Psoas muscle (tissue), 8 donors: ENCODE measurements around the gene PSMA7. TPM values are rescaled to one million over a fixed set of nuclear protein-coding genes. Genes with fewer than 3 reads are reported as not detected.

Experiments
- ATAC-seq, 4 donors: fragments of 200-7000 bp; cut with Tn5 transposase; one replicate each; pipeline ENCODE4 v1.9.1; 2020; ENCODE audit warnings: moderate library complexity in 3 of 4, mild to moderate bottlenecking in 2 of 4
- DNase-seq, 2 donors: peaks; one replicate each; pipeline ENCODE4 v3.0.0-alpha.2; 2020
- H3K27ac ChIP-seq: fragments of 200-600 bp; one replicate; pipeline ENCODE4 v1.8.0; 2022
- H3K27me3 ChIP-seq, 3 donors: fragments of 200-600 bp in 1 of 3; one replicate each; pipeline versions ENCODE4 v1.6.1 to v1.8.0; 2013 to 2022; ENCODE audit warnings: low read length in 2 of 3, mild to moderate bottlenecking in 2 of 3, moderate library complexity in 1 of 3; ENCODE audit not compliant: insufficient read depth in 3 of 3
- H3K36me3 ChIP-seq, 2 donors: fragments of 200-600 bp in 1 of 2; one replicate each; pipeline versions ENCODE4 v1.6.1 to v1.8.0; 2013 to 2022; ENCODE audit warnings: low read depth in 1 of 2, mild to moderate bottlenecking in 1 of 2, moderate library complexity in 1 of 2; ENCODE audit not compliant: insufficient read depth in 1 of 2
- H3K4me1 ChIP-seq: fragments of 200-600 bp; one replicate; pipeline ENCODE4 v1.8.0; 2022
- H3K4me3 ChIP-seq: fragments of 200-600 bp; one replicate; pipeline ENCODE4 v1.8.0; 2022; ENCODE audit warnings: mild to moderate bottlenecking
- H3K9me3 ChIP-seq: fragments of 200-600 bp; one replicate; pipeline ENCODE4 v1.8.0; 2022
- CTCF ChIP-seq: fragments of 200-600 bp; IDR thresholded peaks from one replicate; pipeline ENCODE4 v1.8.0; 2022; ENCODE audit warnings: antibody characterized with exemption
- WGBS, 3 donors: extraction: QIAGEN DNeasy Blood & Tissue Kit; methylation state at CpG; one replicate each; pipeline versions ENCODE4 v1.1.6 to v1.1.7; 2013; 5-methylcytosine and 5-hydroxymethylcytosine counted together
- intact Hi-C, 2 donors: fragments of 100-400 bp; cut with DNase I; formaldehyde crosslinking; loops; one replicate each; pipeline versions ENCODE4 v1.11.0 to v1.14.2; 2022
- polyA plus RNA-seq, 3 donors: library from polyadenylated mRNA; stranded (reverse); fragments of 200-250 nt; gene quantifications; one replicate each; pipeline ENCODE4 v1.2.3, GENCODE V29; 2013
- total RNA-seq, 4 donors: library from RNA; stranded (reverse); fragmentation: NEBNext Ultra II Directional in 2 of 4; extraction: Animal tissue kit (Norgen Biotek cat#: 25700) in 2 of 4; gene quantifications; one replicate each; pipeline versions ENCODE4 v1.2.1 to v1.2.4, GENCODE V29; 2021 to 2023
- donor health status: healthy with polysubstance abuse.
- donor health status: DM: no; HTN: no; CAD: no; lungs with moderate emphysema.
- donor health status: Bipolar disorder and iron deficiency.
- donor health status: healthy.
- donor health status: DM: yes; HTN: yes; CAD: no.
- donor health status: DM: no; HTN: no; CAD: no.
- donor health status: DM: no; HTN: no; CAD: no.
- donor health status: DM: yes; HTN: yes; CAD: no.

The PSMA7 gene
- total and polyA plus RNA-seq, 7 donors: 307 to 1,146 (median 499) TPM

DNA sequence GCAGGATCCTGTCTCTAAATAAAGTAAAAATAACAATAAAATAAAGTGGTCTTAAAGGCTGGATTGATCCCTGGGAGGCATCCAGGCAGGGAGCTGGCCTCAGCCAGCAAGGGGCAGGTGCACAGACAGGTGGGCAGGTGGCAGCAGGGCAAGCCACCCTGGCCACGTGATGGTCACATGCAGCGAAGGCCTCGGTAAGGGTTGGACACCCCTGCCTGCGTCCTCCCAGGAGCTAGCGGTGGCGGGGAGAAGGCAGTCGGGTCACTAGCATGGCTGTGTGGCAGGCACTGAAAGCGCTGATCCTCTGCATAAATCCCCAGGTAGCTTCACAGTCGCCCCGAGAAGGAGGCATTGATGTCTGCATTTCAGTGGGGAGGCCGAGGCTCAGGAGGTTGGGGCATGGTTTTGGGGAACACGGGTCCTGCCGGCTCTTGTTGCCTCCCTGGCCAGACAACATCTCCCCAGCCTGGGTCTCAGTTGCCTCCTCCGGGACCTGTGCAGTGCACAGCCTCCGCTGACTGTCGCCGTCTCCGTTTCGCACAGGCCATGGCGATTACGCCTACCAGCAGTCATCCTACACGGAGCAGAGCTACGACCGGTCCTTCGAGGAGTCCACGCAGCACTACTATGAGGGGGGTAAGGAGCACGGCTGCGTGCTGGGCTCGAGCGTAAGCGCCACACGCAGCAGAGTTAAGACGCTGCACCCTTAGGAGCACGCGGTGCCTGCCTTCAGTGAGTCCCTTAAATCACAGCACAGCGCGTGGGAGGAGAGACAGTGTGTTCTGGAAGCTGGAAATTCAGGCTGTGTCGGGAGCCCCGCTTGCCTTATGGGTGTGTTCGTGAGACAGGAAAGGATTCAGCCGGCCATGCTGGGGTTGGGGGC is 21.9 kb upstream of the PSMA7 start:
- intact Hi-C loops: no loop called here
- no peak for ATAC-seq
- TF ChIP-seq CTCF: no peak
- H3K4me3 ChIP-seq: no peak overlapping the region
- H3K9me3 ChIP-seq: no peaks in the 10 kb centered on the region
- DNase-seq: peak in 1 of 2 donors; percentile 36
- no peak overlapping the region for H3K27ac ChIP-seq
- H3K4me1 ChIP-seq: peaks cover 8% of the 10 kb centered on the region
- H3K36me3 ChIP-seq: peaks cover 7 to 83% of the 10 kb centered on the region in 2 donors
- WGBS, 3 donors: 95 to 96% (median 96%) methylated on average over 38 to 41 of the region's 41 CpGs
- H3K27me3 ChIP-seq: no peaks in the 10 kb centered on the region

- no peak overlapping the region for H3K4me3 ChIP-seq
- DNase-seq (peak in 1 of 2 donors; percentile 46), ATAC-seq (no peak)
- WGBS, 3 donors: 92 to 95% (median 93%) methylated on average over 28 to 29 of the region's 29 CpGs
- TF ChIP-seq CTCF: no peak
- no peaks in the 10 kb centered on the region for H3K27me3 ChIP-seq
- H3K9me3 ChIP-seq: no peaks in the 10 kb centered on the region
- intact Hi-C loops: no loop called here
- H3K36me3 ChIP-seq: peaks cover 7 to 74% of the 10 kb centered on the region in 2 donors
- H3K27ac ChIP-seq: no peak overlapping the region
- peaks cover 8% of the 10 kb centered on the region for H3K4me1 ChIP-seq
Measured at GRCh38 chr20:62163986-62164762, 21.0 kb upstream of the PSMA7 start.

GRCh38 chr20:62163485-62163865 is 20.3 kb upstream of the PSMA7 start:
- Histone ChIP-seq H3K27ac (no peak overlapping the region), H3K4me3 (no peak overlapping the region), H3K4me1 (peaks cover 8% of the 10 kb centered on the region), H3K9me3 (no peaks in the 10 kb centered on the region), H3K27me3 (no peaks in the 10 kb centered on the region), H3K36me3 (peaks cover 7 to 67% of the 10 kb centered on the region in 2 donors)
- DNase-seq (no peak), ATAC-seq (no peak)
- no peak for TF ChIP-seq CTCF
- WGBS, 3 donors: 95 to 98% (median 95%) methylated on average over 15 to 25 of the region's 25 CpGs
- intact Hi-C loops: no loop called here

DNA sequence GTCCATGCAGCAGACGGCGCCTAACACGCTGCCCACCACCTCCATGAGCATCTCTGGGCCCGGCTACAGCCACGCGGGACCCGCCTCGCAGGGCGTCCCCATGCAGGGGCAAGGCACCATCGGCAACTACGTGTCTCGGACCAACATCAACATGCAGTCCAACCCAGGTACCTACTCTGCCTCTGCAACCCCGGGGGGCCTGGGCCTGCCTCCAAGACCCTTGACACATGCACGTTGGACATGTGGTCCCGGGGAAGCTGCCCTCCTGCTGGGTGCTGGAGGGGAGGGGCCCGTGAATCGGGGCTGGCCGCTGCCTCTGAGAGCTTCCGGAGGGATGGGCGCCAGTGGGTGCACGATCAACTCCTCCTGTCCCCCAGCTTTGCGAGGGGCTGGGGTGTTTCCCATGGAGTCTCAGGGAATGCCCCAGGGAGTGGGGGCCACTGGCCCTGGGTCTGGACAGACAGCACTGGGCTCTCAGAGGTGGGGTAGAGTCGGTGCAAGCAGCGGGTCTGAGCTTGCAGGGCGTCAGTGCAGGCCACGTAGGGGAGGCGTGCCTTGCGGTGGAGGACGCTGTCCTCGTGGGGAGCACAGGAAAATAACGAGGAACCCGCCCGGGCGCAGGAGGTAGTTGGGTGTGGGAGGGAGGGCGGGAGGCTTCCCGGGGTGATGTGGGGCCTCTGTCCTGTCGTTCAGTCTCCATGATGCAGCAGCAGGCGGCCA is 19.7 kb upstream of the PSMA7 start:
- intact Hi-C loops: no loop called here
- no peak for TF ChIP-seq CTCF
- Histone ChIP-seq H3K9me3 (no peaks in the 10 kb centered on the region), H3K27me3 (no peaks in the 10 kb centered on the region), H3K4me1 (peaks cover 8% of the 10 kb centered on the region), H3K27ac (no peak overlapping the region), H3K4me3 (no peak overlapping the region), H3K36me3 (peaks cover 7 to 61% of the 10 kb centered on the region in 2 donors)
- ATAC-seq (no peak), DNase-seq (no peak)
- WGBS, 3 donors: 91 to 94% (median 93%) methylated on average over 33 to 38 of the region's 38 CpGs
